ENCODE results near the gene GCFC2. TPM values are rescaled to one million over a fixed set of nuclear protein-coding genes. Genes with fewer than 3 reads are reported as not detected.

Gene GCFC2
- total RNA-seq, 2 donors from 2014 or later = 24.8 to 27.3 TPM

DNA sequence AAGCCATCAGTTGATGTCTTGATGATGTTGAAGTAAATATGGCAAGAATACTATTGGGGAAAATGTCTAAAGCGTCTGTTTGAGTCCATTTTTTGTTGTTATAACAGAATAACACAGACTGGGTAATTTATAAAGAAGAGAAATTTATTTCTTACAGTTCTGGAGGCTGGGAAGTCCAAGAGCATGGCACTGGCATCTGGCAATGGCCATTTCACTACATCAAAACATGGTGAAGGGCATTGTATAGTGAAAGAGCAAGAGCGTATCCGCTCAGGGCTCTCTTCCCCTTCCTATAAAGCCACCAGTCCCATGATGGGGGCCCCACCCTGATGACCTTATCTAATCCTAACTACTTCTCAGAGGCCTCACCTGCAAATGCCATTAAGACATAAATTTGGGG is 93.8 kb downstream of the GCFC2 start:
- H3K36me3 Mint-ChIP-seq = no peaks in the 10 kb centered on the region
- ATAC-seq (no peak), DNase-seq (ENCODE audit: low spot score in 2 of 2) (no peak)
- no peak overlapping the region for H3K27ac Mint-ChIP-seq
- no peaks in the 10 kb centered on the region for H3K9me3 Mint-ChIP-seq

DNA sequence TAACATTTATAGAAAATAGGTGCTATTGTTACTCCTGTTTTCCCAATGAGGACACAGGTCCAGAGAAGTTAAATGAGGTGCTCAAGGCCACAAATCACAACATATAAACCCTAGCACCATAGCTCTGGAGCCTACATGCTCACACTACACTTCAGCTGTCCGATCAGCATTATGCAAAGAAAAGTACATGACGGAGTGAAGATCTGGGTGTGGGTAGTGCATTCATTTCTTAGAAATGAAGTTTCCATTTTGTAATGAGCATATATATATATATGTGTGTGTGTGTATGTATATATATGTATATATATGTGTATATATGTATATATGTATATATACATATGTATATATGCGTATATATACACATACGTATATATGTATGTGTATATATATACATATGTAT is 94.3 kb downstream of the GCFC2 start:
- no peaks in the 10 kb centered on the region for H3K9me3 Mint-ChIP-seq
- ATAC-seq (no peak), DNase-seq (ENCODE audit: low spot score in 2 of 2) (no peak)
- H3K27ac Mint-ChIP-seq = no peak overlapping the region
- H3K36me3 Mint-ChIP-seq = no peaks in the 10 kb centered on the region

DNA sequence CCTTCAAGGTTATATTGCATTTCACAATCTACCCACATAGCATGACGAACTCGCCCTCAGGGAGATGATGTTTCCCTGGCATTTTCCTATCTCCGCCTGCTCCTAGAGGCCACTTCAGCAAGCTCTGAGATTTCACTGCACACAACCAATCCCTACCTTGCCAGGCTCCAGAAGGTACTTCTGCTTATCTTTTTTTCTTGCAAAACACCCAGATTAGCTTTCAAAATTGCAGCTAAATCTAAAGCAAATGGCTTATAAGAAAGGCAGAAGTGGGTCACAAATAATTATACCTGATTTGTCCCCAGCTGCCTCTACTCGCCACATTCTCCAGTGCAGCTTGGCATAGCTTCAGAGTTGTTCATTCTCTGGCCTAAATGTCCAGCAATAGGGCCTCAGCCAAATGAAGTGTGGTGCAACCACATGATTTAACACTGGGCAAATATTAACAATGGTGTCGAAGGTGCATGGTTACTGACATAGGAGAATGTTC is 96.5 kb downstream of the GCFC2 start:
- Mint-ChIP-seq H3K27ac (no peak overlapping the region), H3K9me3 (no peaks in the 10 kb centered on the region), H3K36me3 (no peaks in the 10 kb centered on the region)
- ATAC-seq = no peak
- DNase-seq (ENCODE audit: low spot score in 2 of 2) = no peak

DNA sequence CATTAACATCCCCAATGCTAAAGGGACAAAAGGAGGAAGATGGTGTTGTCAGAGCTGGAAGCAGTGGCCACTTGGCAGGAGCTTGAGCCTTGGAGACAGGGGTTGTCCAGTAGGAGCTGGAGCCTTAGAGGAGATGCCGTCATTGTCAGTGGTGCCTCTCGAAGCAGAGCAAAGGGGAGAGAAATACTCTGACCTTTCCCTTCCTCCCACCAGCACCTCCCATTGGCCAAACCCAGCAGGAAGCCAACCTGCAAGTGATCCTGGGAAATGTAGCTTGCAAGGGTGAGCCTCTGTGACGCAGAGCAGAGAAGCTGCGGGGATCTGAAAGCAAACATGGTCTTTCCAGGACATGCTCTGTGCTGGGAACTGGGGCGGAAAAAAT is 97.9 kb downstream of the GCFC2 start:
- no peaks in the 10 kb centered on the region for H3K36me3 Mint-ChIP-seq
- H3K27ac Mint-ChIP-seq = no peak overlapping the region
- H3K9me3 Mint-ChIP-seq = no peaks in the 10 kb centered on the region
- DNase-seq (ENCODE audit: low spot score in 2 of 2) (no peak), ATAC-seq (no peak)

Other genes starting within 250 kb of the GCFC2 start
- gene EVA1A, start 150.0 kb downstream of the GCFC2 start, total RNA-seq = under 1 TPM in 1 of 2 donors, not detected in 1; 0.72 TPM
- 10 to 100 TPM; 39.2 to 56.4 TPM for gene MRPL19, start 64.1 kb downstream of the GCFC2 start, total RNA-seq